HepG2 (cell line): ENCODE data around the gene LSM14B. TPM values are rescaled to one million over a fixed set of nuclear protein-coding genes. Genes with fewer than 3 reads are reported as not detected.
A peak's percentile ranks its signal among the peaks of the same experiment; 100 is the strongest.

ENCODE experiments used
- ARNT2 ChIP-seq: sonication (generic); formaldehyde crosslinking; IDR thresholded peaks from 2 replicates; pipeline ENCODE4 v1.8.0; 2022; ENCODE audit warnings: mild to moderate bottlenecking, low read depth, missing genetic modification reagents, moderate library complexity
- CREB1 ChIP-seq, 2 experiments: fragments of 450-650 bp in 1 of 2; IDR thresholded peaks; 2 replicates each; pipeline ENCODE4 v1.6.1; 2016 to 2017; ENCODE audit warnings: control low read depth in 1 of 2, mild to moderate bottlenecking in 1 of 2, missing compliant biosample characterization in 1 of 2, missing genetic modification characterization in 1 of 2
- ELF3 ChIP-seq: IDR thresholded peaks from 2 replicates; pipeline ENCODE4 v1.6.1; 2016; ENCODE audit warnings: missing genetic modification reagents, missing compliant biosample characterization
- FOXK2 ChIP-seq: fragments of 450-650 bp; IDR thresholded peaks from 2 replicates; pipeline ENCODE4 v1.6.1; 2016
- KDM5B ChIP-seq: sonication (generic); formaldehyde crosslinking; IDR thresholded peaks from 2 replicates; pipeline ENCODE4 v1.4.0; 2020; ENCODE audit warnings: missing genetic modification reagents, mild to moderate bottlenecking, borderline replicate concordance
- LBX2 ChIP-seq: sonication (generic); formaldehyde crosslinking; IDR thresholded peaks from 2 replicates; pipeline ENCODE4 v1.5.0; 2020; ENCODE audit warnings: missing genetic modification reagents, mild to moderate bottlenecking, borderline replicate concordance
- MTF1 ChIP-seq: sonication (generic); formaldehyde crosslinking; IDR thresholded peaks from 2 replicates; pipeline ENCODE4 v1.5.0; 2020; ENCODE audit warnings: missing genetic modification reagents
- MXI1 ChIP-seq: IDR thresholded peaks from 3 replicates; pipeline ENCODE4 v1.6.1; 2012; ENCODE audit warnings: low read depth, low read length, inconsistent platforms, borderline replicate concordance
- PHF20 ChIP-seq: sonication (generic); formaldehyde crosslinking; IDR thresholded peaks from 2 replicates; pipeline ENCODE4 v1.5.0; 2020; ENCODE audit warnings: mild to moderate bottlenecking, missing genetic modification reagents
- PHF21A ChIP-seq: sonication (generic); formaldehyde crosslinking; IDR thresholded peaks from 2 replicates; pipeline ENCODE4 v1.5.0; 2020; ENCODE audit warnings: mild to moderate bottlenecking, missing genetic modification reagents
- SKI ChIP-seq: fragments of 450-650 bp; IDR thresholded peaks from one replicate; pipeline ENCODE4 v1.6.1; 2018; ENCODE audit warnings: mild to moderate bottlenecking; ENCODE audit not compliant: partially characterized antibody
- TEF ChIP-seq: sonication (generic); formaldehyde crosslinking; IDR thresholded peaks from 2 replicates; pipeline ENCODE4 v1.5.0; 2020; ENCODE audit warnings: missing genetic modification reagents
- ZNF10 ChIP-seq: sonication (generic); formaldehyde crosslinking; IDR thresholded peaks from 2 replicates; pipeline ENCODE4 v1.4.0; 2020; ENCODE audit warnings: mild to moderate bottlenecking, low read depth, missing genetic modification reagents, borderline replicate concordance
- ZNF263 ChIP-seq: sonication (generic); formaldehyde crosslinking; IDR thresholded peaks from 2 replicates; pipeline ENCODE4 v1.4.0; 2020; ENCODE audit warnings: missing genetic modification reagents
- ZNF282 ChIP-seq: fragments of 450-650 bp; IDR thresholded peaks from 2 replicates; pipeline ENCODE4 v1.6.1; 2018; ENCODE audit not compliant: partially characterized antibody
- ZNF646 ChIP-seq: sonication (generic); formaldehyde crosslinking; IDR thresholded peaks from 2 replicates; pipeline ENCODE4 v1.9.0; 2021; ENCODE audit warnings: mild to moderate bottlenecking, missing genetic modification reagents
- ZNF800 ChIP-seq: sonication (generic); formaldehyde crosslinking; IDR thresholded peaks from 2 replicates; pipeline ENCODE4 v1.4.0; 2020; ENCODE audit warnings: missing genetic modification reagents
- ZSCAN9 ChIP-seq: IDR thresholded peaks from 2 replicates; pipeline ENCODE4 v1.6.1; 2016; ENCODE audit warnings: borderline replicate concordance
- polyA plus RNA-seq, 8 experiments: library from polyadenylated mRNA; depleted of rRNA in 3 of 8; stranded (reverse) in 7 of 8; unstranded in 1 of 8; fragments of >200 nt; fragmentation: Illumina TruSeq in 4 of 8; extraction: Trizol in 4 of 8; gene quantifications; 2 replicates each; pipeline versions ENCODE4 v1.2.1 to v1.2.3, GENCODE V29; 2011 to 2016; ENCODE audit warnings: low read depth in 4 of 8, missing spikeins in 1 of 8, mixed read lengths in 1 of 8; ENCODE audit not compliant: insufficient read depth in 1 of 8
- total RNA-seq, 5 experiments: library from RNA; depleted of rRNA; stranded (reverse); fragments of >200 nt; fragmentation: Illumina TruSeq; extraction: Trizol; gene quantifications; 2 replicates each; pipeline ENCODE4 v1.2.3, GENCODE V29; 2016; ENCODE audit warnings: low read depth in 1 of 5

LSM14B gene
- total and polyA plus RNA-seq, 2 of the 13 experiments (the other 11 are each of a cell fraction or from before 2014, with no cell fraction given): 43.3 to 79.2 TPM

- TF ChIP-seq ZNF800: 0 out of 2 replicates have a peak, but pooled peaks have one; percentile 55
- 0 out of 2 replicates have a peak, but pooled peaks have one; percentile 65 for TF ChIP-seq ARNT2 (CRISPR knock-in tag)
- TF ChIP-seq ELF3 (CRISPR knock-in tag): peak; percentile 61
- TF ChIP-seq PHF21A: peak; percentile 76
- TF ChIP-seq MXI1: peak; percentile 82; the same call in 2 of the 3 replicates
- no peak for TF ChIP-seq MTF1 (CRISPR knock-in tag)
- TF ChIP-seq SKI: peak; percentile 50
- TF ChIP-seq CREB1 (IDR thresholded peaks at IDR 0.05): peak; percentile 63
- no peak; the same call in 1 of the 2 replicates for TF ChIP-seq CREB1 (CRISPR knock-in tag; IDR thresholded peaks at IDR 0.05)
- TF ChIP-seq KDM5B (CRISPR knock-in tag): peak; percentile 71; the same call in 1 of the 2 replicates
- TF ChIP-seq ZNF10: no peak
- TF ChIP-seq TEF: no peak
- no peak for TF ChIP-seq PHF20 (CRISPR knock-in tag)
- peak; percentile 66; the same call in 1 of the 2 replicates for TF ChIP-seq FOXK2
- 0 out of 2 replicates have a peak, but pooled peaks have one; percentile 60 for TF ChIP-seq ZNF646
- no peak for TF ChIP-seq ZNF282
- TF ChIP-seq ZNF263 (CRISPR knock-in tag): peak; percentile 55; the same call in 1 of the 2 replicates
- TF ChIP-seq ZSCAN9 (CRISPR knock-in tag): no peak
- TF ChIP-seq LBX2 (CRISPR knock-in tag): peak; percentile 85
These were observed 23.9 kb downstream of the LSM14B start (continued) for GRCh38 chr20:62146019-62146755.
